HG03432 (cell line): Measurements from ENCODE around the gene MMP23B.
"Not testable (repeated sequence)": the region's sequence is repeated elsewhere in the genome, so short reads cannot be mapped to it uniquely, and the experiment has no call there.

Experiments
- ATAC-seq: cut with Tn5 transposase; IDR thresholded peaks from one replicate; pipeline ENCODE4 v1.9.1; 2021; ENCODE audit warnings: mild to moderate bottlenecking, moderate library complexity; ENCODE audit not compliant: unreplicated experiment

The MMP23B gene

GRCh38 chr1:1629430-1630190, 2.4 kb upstream of the MMP23B start:
- ATAC-seq = no peak

DNA sequence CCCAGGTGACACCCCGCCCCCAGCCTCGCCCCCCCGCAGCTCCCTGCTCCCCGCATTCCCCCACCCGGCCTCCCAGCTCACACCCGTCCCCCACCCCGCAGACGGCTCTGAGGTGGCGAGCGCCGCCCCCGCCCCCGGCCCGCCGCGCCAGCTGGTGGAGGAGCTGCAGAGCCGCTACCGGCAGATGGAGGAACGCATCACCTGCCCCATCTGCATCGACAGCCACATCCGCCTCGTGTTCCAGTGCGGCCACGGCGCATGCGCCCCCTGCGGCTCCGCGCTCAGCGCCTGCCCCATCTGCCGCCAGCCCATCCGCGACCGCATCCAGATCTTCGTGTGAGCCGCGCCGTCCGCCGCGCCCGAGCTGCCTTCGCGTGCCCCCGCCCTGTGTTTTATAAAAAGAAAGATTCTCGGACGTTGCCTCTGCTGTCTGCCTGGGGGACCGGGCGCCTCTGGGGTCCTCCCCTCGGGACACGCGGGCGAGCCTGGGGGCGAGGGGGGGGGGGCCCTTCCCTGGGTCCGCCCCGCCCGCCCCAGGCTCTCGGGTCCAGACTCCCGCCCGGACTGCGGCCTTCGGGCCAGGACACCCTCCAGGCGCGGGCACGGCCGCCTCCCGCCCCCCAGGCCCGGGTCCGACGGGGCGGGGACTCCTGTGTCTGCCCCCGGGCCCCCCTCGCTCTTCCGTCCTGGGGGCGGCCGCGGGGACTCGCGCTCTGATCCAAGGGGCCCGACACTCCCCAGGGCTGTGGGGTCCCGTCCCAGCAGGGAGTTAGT, 1.6 kb upstream of the MMP23B start:
- ATAC-seq = peak; percentile 66

GRCh38 chr1:1630965-1631781, 800 bp upstream of the MMP23B start:
- no peak for ATAC-seq

DNA sequence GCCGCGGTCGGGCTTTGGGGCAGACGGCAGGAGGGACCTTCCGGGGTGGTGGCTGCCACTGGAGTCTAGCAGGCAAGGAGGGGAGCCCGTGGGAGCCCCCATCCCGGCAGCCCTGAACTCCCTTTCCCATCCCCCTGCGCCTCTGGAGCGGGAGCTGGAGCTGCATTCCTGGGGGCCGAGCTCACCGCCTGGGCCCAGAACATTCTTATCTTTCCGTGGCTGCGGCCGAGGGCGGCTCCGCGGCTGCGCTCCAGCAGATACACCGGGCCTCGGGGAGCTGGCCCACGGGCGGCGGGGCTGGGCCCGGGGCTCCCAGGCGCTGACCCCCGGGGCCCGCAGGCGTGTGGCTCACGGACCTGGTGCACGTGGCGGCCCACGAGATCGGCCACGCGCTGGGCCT, 1.4 kb downstream of the MMP23B start:
- not testable (repeated sequence) for ATAC-seq

- not testable (repeated sequence) for ATAC-seq
Measured at GRCh38 chr1:1634613-1635012, 2.6 kb downstream of the MMP23B start.

- ATAC-seq = not testable (repeated sequence)
Measured at GRCh38 chr1:1636621-1637478, 4.9 kb downstream of the MMP23B start.

DNA sequence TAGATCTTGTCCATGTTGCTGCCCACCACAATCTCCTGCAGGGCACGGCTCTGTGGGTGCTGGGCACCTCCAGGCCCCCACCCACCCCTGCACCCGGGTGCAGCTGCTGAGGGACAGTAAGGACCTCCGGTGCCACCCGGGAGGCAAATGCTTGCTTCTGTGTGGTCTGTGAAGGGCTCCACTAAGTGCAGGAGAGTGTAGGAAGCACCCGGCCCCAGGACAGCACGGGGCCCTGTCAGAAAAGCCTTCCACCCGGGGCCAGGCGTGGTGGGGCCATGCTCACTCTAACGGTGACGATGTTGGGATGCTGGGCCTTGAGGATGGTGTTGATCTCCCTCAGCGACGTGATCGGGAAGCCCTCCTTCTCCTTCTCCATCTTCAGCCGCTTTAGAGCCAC, 5.5 kb downstream of the MMP23B start:
- not testable (repeated sequence) for ATAC-seq

DNA sequence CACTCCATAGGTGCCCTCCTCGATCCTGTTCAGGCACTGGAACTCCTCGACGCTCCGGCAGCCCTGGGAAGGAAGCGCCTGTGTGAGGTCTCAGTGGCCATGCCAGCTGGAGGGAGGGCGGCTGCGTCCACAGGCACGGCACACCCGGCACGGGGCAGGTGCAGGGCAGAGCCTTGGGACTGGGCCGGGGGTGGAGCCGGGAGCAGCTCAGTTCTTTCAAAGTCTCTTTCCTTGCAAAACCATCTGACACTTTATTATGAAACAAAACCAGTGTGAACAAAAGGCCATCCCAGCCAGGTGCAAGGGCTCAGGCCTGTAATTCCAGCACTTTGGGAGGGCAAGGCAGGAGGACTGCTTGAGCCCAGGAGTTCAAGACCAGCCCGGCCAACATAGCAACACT, 6.6 kb downstream of the MMP23B start:
- ATAC-seq = not testable (repeated sequence)

- ATAC-seq = not testable (repeated sequence)
Measured at GRCh38 chr1:1639368-1639767, 7.4 kb downstream of the MMP23B start.

DNA sequence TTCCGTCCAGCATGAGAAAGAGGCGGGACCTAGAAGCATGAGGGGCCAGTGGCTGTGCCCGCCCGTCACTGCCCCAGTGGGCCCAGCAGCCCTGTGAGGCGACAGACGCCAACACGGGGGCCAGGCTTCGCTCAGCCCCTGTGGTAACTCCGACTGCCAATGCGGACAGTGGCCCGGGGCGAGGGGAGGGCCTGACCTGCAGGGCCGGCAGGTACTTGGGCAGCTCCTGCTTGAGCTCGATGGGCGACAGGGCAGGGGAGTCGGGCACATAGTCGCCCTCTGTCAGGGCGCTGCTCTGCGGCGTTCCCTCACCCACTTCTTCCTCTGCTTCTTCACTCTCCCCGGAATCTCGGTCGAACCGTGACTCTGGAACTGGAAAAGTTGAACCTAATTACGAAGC, 8.1 kb downstream of the MMP23B start:
- not testable (repeated sequence) for ATAC-seq

- not testable (repeated sequence) for ATAC-seq
Measured at GRCh38 chr1:1640711-1641461, 8.9 kb downstream of the MMP23B start.

DNA sequence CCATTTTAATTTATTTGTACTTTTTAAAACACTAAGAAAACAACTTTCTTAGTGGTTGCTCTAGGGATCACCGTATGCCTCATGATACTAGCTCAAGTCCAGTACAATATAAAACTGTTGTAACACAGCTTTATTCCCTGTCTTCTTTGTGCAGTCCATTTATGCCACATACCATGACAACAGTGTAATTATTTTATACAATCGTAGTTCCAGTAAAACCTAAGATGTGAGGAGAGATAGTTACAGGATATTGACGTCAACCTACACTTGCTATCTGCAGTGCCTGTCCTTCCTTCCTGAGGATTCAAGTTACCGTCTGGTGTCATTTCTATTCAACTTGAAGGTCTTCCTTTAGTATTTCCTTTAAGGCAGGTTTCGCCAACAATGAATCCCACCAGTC, 14.4 kb downstream of the MMP23B start:
- ATAC-seq = not testable (repeated sequence)

GRCh38 chr1:1647567-1648241, 15.7 kb downstream of the MMP23B start:
- ATAC-seq = not testable (repeated sequence)

DNA sequence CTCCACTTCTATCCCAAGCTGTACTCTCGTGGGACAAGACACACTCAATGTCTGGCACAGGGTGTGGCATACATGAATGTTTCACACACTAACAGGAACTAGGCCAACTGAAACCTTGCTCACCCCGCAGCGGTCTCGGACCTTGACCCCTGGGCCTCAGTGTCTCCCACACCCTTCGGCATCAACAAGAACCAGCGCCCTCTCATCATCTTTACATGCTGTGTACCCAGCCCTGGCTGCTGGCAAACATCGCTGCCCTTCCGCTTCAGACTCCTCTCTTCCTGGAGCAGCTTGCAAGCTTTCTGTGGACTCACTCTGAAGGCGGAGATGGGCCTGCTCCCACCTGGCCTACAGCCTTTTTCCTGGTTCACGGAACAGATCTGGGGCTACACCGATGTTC, 16.3 kb downstream of the MMP23B start:
- ATAC-seq = not testable (repeated sequence)

DNA sequence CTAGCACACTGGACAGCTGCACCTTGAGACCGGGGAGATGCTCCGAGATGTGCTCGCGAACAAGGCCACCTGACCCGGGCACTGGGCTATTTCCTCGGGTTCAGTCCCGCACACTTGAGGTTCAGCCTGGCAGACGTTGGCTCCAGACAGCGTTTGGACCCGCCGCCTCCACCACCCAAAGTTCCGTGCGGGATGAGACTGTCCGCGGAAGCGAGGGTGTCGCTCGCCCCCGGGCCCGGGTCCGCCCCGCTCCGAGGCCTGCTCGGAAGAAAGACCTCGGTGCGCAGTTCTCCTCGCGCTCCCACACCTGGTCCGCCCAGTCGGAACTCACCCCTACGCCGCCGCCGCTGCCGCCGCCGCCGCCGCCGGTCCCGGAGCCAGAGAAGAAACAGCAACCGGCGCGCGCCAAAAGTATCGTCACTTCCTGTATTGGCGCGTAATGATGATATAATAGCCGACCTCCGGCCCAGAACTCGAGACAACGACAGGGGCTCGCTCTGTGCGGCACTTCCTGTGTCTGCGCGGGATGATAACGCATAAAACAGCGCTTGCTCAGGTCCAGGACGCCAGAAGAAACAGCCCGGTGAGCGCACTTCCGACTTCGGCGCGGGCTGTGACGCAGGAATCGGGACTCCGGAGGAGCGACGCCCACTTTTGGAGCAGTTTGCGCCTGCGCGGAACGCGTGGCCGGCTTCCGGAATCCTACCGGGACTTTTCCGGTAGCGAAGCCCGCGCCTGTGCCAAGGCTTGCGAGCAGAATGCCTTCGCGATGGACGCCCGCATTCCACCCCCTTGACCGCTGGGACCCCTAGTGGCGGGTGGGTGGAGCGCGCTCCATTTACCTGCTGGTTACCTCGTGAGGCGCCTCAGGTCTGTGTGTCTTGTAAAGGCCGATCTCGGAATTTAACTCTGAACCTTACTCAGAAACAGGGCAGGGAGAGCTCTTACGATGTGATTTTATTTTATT, 26.9 kb downstream of the MMP23B start, which contains the start of gene CDK11B:
Gene CDK11B (minus strand): TSS at position 422 of the 967 bp plus-strand sequence. CDS start 1,519 bp downstream, outside the sequence.
- peak; percentile 82 for ATAC-seq

GRCh38 chr1:1662392-1662791, 30.4 kb downstream of the MMP23B start:
- not testable (repeated sequence) for ATAC-seq

GRCh38 chr1:1662830-1663560, 31.0 kb downstream of the MMP23B start:
- ATAC-seq = not testable (repeated sequence)
